ENCODE data around the gene ANO6.

ANO6 gene, protein sequence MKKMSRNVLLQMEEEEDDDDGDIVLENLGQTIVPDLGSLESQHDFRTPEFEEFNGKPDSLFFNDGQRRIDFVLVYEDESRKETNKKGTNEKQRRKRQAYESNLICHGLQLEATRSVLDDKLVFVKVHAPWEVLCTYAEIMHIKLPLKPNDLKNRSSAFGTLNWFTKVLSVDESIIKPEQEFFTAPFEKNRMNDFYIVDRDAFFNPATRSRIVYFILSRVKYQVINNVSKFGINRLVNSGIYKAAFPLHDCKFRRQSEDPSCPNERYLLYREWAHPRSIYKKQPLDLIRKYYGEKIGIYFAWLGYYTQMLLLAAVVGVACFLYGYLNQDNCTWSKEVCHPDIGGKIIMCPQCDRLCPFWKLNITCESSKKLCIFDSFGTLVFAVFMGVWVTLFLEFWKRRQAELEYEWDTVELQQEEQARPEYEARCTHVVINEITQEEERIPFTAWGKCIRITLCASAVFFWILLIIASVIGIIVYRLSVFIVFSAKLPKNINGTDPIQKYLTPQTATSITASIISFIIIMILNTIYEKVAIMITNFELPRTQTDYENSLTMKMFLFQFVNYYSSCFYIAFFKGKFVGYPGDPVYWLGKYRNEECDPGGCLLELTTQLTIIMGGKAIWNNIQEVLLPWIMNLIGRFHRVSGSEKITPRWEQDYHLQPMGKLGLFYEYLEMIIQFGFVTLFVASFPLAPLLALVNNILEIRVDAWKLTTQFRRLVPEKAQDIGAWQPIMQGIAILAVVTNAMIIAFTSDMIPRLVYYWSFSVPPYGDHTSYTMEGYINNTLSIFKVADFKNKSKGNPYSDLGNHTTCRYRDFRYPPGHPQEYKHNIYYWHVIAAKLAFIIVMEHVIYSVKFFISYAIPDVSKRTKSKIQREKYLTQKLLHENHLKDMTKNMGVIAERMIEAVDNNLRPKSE

DNA sequence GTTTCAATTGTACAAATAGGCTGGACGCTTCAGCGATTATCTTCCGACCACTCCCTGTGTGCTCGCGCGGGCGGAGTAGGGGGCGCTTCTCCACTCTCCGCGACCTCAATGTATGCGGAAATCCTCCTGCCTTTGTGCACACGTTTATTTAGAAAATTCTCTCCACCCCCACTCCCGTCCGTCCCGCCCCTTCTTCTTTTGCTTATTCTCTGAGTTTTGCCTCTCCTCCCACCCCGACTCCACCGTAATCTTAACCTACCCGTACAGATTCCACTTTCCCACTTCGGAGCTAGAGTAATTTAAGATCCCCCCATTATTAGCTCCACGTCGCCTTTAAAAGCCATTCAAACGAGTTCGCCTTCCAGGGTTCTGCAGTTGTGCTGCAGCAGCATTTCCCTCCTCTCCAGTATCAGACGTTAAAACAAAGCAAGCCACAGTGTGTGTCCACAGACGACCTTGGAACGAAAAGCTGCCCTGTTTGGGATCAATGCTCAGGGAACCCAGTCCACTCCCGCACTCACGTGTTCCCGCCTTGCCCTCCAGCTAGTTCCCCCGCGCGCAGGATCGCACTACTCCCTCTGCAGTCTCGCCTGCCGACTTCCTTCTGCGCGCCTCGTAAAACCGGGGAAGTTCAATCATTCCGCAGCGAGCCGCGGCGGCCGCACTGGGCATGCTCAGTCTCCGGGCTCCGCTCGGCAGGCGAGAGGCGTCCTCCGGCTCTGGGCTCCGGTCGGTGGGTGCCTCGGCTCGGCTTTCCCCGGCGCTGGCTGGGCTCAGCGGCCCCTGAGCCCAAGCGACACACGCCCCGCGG, at the start of gene ANO6:
ANO6 (plus strand) TSS at position 677 of the 811 bp plus-strand sequence. CDS start 227 bp downstream, outside the sequence.
- peak; percentile 92 to 93 for DNase-seq

DNA sequence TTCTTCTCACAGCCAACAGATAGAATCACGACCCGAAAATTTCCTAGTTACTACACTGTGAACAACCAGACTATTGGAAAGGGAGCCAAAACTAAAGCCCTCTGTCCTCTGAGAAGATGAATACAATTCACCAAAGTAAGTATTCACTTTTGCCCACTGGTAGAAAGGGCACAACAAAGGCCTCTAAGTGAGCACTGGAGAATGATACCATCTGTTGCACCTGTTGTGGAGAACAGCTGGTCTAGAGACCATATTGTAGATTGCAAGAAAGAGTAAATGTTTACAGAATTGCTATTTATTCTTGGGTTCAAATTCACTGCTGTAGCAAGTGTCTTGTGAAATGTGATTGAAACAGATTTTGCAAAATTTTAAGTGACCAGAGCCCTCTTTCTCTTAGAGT, 46.9 kb upstream of the ANO6 start:
- DNase-seq: no peak

DNA sequence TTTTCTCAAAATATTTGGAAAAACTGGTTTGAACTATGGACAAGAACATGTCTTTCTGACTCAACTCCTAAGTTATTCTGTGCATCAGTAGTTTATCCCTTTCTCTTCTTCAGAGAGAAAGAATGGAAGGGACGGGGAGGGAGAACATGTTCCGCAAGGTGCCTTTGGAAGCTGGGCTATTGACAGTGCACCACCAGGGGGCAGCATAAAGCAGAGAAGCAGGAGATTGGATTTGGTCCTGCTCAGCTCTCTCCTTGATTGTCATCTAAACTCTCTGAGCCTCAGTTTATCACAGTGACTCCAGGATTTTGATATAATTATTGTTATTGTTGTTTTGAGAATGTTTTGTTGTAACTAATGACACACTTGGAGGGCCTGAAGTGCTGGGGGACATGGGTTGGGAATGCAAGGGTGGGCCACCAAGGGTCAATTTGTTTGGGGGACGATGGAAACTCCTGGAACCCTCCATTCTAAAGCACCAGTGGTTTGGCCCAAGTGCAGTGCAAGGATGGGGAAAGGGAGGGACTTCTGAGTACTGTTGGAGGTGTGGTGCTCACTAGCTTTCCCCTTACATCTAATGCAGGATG, 45.3 kb upstream of the ANO6 start:
- peak; percentile 69 to 75 for DNase-seq

DNA sequence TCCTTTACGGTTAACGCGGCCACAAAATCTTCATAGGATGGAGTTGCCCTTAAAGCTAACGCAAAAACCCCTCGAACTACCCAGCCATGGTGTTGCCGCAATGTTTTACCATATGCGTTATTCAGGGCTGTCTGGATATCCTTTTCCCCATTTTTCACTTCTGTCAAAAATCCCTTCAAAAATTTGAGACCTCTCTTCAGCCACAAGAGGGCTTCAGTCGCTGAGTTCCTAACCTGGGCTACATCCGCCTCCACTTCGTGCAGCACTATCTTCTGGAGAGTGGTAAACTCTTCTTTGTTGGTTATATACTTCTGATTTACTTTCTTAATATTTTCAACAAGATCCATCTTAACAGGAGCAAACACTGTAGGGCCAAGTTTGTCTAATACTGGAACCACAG, 42.6 kb upstream of the ANO6 start:
- DNase-seq: peak in 1 of 2 experiments; percentile 18

DNA sequence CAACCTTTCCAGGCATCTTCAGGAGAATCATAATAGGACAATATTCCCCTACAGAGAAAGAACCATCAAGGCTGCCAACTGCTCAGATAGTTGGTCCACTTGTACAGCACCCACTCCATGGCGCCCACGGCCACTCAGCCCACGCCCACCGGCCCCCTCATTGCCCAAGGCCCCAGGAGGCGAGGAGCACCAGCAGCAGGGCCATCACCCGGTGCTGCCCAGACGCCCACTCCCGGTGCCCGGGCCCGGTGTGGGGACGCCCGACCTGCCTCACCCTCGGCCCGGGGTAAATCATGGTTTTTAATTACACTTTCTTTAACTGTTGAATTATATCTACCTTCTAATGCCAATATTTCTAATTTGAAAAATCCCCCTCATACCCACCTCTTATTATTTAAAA, 41.3 kb upstream of the ANO6 start:
- no peak for DNase-seq

DNA sequence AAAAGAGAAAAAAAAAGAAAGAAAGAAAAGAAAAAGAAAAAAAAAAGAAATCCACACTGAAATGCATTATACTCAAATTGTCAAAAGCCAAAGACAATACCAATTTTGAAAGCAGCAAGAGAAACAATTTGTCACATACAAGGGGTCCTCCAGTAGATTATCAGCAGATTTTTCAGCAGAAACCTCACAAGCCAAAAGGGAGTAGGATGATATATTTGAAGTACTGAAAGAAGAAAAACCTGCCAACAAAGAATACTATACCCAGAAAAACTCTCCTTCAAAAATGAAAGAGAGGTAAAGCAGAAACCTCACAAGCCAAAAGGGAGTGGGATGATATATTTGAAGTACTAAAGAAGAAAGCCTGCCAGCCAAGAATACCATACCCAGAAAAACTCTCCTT, 37.1 kb upstream of the ANO6 start:
- DNase-seq: no peak

DNA sequence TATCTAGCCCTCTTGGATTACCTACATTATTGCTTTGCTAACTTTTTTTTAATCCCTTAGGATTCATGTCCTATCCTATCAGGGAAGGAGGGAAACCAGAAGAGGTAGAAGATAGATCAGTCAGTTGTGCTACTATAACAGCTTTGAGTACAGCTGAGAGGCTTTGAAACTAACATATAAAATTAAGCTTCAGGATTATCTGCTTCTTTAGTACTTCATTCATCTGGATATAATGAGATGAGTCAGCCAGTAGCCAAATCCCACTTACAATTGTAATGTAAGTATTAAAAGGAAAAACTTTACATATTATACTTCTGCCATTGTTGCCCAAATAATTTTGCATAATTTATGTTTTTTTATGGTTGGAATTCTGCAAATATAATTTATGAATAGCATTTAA, 33.4 kb upstream of the ANO6 start:
- DNase-seq: no peak

DNA sequence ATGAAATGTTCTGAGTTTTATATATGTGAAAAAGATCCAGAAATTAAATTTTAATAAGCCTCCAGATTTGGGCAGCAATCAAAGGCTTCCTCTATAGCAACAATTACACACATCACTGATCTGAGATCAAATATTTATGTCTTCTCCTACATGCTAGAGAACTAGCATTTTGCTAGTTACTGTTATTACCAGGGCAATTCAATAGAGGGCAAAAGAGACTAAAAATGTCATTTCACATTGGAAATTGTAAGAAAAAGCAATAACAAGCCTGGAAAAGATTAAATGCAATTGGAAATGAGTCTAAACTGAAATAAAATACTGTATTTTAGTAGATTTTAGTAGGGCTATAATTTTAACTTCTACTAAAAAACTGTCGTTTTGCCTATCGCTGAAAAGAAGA, 32.6 kb upstream of the ANO6 start:
- DNase-seq: peak; percentile 13 to 52

DNA sequence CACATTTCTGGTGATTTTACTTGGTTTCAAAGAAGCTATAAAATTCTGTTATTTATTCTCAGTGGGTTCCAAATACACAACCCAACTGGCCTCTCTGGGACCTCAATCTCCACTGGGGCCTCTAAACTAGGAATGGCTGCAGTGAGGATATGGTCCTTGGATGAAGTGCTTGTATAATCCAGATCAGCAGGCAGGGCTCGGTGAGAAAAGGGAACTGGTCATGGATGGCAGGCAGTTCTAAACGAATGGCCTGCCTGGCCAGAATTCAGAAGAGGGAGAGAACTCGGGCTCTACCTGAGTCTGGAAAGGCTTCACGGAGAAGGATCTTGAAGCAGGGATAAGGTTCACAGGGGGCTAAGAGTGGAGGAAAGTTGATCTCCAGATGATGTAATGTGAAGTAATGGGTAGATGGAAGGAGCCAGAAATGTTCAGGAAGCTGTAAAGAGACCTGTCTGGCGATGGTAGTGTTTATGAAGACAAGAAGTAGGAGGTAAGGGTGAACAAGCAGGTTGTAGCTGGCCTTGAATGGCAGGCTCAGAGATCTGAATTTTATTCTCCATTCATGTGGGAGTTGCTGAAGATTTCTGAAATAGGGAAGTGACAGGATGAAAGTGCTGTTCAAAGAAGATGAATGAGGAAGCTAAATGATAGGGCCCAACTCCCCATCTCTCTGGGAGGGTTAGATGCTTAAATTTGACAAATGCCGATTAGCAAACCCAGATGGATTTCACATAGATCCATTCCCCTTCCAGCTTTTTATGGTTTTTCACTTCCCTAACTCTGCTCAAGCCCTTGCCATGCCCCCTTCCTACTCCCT, 31.5 kb upstream of the ANO6 start:
- peak; percentile 89 to 92 for DNase-seq

DNA sequence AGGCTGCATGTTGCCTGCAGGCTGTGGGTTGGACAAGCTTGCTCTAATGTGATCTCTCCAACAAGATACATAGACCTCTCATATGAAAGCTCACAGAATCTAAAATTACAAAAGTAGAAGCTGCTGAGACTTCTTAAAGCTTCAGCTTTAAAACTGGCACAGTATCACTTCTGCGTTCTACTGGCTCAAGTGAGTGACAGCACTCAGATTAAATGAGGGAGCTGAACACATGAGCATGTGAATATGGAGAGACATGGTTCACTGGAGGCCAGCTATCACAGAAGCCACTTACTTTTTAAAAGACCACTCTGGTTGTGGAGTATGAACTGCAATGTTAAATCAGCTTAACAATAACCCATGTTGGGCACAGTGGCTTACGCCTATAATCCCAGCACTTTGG, 29.1 kb upstream of the ANO6 start:
- DNase-seq: no peak

DNA sequence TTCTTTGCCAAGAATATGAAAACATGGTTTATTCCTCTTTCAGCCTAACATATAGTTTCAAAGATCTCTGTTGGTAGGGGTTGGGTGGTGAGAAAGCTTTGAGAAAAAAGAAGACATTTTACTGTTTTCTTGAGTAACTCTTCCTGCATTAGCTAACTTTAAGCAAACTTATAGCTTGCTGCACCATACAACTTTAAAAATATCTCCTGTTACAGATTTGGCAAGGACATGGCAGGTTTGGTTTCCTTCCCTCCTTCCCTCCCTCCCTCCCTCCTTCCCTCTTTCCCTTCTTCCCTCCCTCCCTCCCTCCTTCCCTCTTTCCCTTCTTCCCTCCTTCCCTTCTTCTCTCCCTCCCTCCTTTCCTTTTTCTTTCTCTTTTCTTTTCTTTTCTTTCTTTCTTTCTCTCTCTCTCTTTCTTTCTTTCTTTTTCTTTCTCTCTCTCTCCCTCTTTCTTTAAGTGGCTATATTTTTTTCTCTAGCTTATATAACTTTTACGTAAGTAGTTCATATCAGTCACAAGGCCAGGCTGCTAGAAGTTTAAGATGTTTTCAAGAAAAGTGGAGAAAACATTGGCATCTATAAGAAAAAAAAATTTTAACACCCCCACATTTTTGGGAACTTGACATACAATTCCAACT, 26.0 kb upstream of the ANO6 start:
- no peak for DNase-seq

DNA sequence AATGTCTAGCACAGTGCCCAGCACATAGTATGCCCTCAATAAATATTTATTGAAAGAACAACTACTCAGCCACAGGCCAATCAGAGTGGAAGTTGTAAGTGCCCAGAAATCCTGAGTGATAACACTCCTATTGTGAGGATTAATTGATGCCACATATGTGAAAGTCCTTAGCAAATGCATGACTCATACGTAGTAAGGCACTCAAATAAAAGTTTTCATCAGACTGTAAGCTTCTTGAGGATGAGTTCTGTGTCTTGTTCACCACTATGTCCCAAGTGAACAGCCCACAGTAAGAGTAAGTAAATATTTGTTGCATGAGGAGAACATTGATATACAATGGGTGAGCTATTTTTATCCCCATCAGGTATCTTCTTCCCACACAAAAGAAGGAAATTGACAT, 24.7 kb upstream of the ANO6 start:
- DNase-seq: no peak

DNA sequence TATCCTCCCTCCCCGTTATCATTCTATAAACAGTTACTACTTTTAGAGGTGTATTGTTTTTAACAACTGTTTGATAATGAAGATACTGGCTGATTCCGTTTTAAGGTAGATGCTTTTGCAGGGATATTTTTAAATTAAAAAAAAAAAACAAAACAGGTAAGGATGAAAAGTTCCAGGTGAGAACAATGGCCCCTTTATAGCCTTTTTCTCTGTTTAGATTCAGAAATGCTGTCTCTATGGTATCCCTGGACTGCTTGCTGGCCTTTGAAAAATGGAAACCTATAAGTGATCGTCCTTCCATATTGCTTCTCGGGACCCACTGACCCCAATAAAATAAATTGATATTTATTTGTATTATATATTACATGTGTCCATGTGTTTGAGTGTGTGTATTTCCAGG, 23.2 kb upstream of the ANO6 start:
- no peak for DNase-seq

DNA sequence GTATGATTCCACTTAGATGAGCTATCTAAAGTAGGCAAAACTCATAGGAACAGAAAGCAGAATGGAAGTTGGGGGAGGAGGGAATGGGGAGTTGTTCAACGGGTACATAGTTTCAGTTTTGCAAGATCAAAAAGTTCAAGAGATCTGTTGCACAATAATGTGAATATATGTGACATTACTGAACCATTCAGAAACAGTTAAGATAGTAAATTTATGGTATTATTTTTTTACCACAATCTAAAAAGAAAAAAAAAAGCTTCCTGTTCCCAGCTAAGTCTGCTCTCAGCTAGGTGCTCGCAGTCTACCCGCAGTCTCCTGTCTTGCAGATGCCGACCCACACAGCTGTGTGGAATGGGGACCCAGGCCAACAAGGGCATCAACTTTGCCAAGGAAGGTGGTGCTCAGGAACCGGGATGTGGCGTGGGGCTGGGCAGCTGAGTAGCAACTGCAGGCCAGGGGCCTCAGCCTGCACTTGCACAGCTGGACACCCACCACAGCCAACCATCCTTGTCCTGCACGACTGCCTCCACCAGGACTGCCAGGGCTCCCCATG, 15.3 kb upstream of the ANO6 start:
- peak; percentile 33 to 34 for DNase-seq

DNA sequence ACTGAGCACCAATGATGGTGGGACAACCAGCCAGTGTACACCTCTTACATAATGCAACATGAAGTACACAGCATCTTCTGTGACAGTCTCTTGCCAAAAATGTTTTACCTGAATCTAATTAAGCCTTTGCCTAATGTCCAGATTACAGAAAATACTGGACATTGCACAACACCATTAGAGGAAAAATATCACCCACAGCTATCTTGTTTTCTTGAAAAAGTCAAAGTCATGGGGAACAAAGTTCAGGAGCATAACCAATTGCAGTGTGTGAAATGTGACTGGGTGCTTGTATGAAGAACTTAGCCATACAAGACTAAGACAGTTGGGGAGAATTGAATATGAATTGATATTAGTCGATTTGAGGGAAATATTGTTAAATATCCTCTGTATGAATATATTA, 12.1 kb upstream of the ANO6 start:
- DNase-seq: no peak

DNA sequence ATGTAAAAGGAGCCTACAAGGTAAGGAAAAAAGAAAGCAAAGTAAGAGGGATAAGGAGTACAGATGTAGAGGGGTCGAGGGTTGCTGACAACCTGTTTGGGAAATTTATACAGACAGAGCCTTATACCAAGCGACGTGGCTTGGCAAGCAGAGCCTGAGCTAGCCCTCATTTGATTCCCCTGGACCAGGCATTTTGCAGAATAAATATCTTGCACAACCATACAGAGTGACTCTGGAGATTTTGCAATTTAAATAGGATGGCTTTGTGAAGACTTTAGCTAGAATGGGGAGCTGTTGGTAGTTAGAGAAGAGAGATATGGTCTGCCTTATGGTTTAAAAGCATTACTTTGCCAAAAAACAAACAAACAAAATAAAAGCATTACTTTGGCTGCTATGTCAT, 11.1 kb upstream of the ANO6 start:
- no peak for DNase-seq

DNA sequence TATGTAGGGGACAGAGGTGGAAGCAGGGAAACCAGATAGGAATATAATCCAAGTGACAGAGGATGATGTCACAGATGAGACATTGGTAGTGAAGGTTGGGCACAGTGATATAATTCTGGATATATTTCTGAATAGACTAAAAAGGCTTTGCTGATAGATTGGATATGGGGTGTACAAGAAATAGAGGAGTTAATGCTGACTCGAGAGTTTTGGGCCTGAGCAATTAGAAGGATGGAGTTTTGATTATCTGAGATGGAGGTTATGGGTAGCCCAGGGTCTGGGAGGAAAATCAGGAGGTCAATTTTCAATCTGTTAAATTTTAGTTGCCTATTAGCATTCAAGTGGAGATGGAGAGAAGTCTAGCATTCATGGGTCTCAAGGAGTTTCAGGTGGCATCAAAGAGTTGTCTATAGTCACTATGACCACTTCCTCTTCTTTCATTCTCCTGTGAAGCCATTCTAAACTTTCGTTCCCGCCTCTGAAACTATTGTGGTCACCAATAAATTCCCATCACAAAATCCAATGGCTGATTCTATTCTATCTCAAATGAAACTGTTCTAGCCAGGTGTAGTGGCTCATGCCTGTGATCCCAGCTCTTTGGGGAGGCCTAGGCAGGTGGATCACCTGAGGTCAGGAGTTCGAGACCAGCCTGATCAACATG, 10.6 kb upstream of the ANO6 start:
- DNase-seq: no peak

DNA sequence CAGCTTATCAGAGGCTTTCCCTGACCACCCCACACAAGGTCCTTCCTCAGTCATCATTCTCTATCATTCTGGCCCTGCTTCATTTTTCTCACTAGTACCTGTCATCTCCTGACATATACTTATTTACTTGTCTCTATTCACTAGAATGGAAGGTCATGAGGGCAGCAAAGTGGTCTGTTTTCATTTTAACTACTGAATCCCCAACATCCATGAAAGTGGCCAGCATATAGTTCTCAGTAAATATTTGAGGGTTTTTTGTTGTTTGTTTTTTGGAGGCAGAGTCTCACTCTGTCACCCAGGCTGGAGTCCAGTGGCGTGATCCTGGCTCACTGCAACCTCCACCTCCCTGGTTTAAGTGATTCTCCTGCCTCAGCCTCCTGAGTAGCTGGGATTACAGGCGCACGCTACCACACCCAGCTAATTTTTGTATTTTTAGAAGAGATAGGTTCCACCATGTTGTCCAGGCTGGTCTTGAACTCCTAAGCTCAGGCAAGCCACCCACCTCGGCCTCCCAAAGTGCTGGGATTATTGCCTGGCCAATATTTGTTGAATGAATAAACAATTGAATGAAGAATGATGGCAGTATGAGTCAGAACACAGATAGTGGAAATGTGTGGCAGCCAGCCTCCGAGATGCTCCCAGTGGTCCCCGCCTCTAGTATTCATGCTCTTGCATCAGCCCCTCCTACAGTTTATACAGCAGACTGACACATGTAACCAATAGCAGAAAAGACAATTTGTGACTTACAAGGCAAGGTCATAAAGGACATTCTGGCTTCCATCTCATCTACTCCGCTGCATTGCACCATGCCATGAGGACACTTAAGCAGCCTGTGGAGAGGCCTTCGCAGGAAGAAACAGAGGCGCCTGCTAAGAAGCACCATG, 7.0 kb upstream of the ANO6 start:
- DNase-seq: no peak

DNA sequence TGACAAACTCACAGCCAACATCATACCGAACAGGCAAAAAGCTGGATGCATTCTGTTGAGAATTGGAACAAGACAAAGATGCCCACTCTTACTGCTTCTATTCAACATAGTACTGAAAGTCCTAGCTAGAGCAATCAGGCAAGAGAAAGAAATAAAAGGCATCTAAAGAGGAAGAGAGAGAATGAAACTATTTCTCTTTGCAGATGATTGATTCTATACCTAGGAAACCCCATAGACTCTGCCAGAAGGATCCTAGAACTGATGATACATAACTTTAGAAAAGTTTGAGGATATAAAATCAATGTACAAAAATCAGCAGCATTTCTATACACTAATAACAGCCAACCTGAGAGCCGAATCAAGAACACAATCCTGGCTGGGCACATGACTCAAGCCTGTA, 6.1 kb upstream of the ANO6 start:
- DNase-seq: no peak

Measured in Kasumi-1 (cell line).